GM21717 (cell line): Measurements from ENCODE around the gene TMED7.
A peak's percentile ranks its signal among the peaks of the same experiment; 100 is the strongest.

Experiments
- ATAC-seq: cut with Tn5 transposase; IDR thresholded peaks from one replicate; pipeline ENCODE4 v1.9.1; 2021; ENCODE audit warnings: mild to moderate bottlenecking, moderate library complexity; ENCODE audit not compliant: unreplicated experiment

The TMED7 gene

GRCh38 chr5:115629903-115630302 is 4.1 kb upstream of the TMED7 start:
- no peak for ATAC-seq

DNA sequence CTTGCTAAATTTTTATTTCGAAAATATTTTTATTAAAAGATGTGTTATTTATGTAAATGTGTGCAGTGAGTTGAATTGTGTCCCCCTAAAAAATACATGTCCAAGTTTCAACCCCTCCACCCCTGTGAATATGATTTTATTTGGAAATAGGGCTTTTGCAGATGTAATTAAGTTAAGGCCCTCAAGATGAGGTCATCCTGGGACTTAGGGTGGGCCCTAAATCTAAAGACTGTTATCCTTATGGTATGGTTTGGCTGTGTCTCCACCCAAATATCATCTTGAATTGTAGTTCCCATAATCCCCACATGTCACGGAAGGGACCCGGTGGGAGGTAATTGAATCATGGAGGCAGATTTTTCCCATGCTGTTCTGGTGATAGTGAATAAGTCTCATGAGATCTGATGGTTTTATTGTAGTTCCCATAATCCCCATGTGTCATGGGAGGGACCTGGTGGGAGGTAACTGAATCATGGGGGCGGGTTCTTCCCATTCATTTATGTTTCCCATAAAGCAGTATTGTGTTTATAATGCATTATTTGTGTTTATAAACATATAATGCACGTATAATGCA is 1.5 kb upstream of the TMED7 start:
- no peak for ATAC-seq

DNA sequence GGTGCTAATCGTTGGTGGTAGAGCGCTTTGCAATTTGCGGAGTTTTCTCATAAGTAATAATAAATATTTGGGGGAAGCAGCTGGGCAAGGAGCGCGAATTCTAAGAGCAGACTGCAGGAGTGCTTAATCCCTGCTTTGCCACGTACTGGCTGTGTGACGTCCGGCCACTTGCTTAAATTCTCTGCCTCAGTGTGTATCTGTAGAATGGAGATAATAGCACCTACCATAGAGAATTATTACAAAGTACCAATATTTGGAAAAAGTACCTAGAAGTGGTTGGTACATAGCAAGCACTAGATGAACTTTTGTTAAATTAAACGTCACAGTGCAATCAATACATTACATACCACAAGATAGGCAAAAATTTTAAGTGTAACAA is 598 bp upstream of the TMED7 start:
- peak; percentile 43 for ATAC-seq

- ATAC-seq, result no peak
Observed at GRCh38 chr5:115624994-115625393, 842 bp downstream of the TMED7 start.

- no peak for ATAC-seq
Observed at GRCh38 chr5:115623658-115624057, 2.2 kb downstream of the TMED7 start.

DNA sequence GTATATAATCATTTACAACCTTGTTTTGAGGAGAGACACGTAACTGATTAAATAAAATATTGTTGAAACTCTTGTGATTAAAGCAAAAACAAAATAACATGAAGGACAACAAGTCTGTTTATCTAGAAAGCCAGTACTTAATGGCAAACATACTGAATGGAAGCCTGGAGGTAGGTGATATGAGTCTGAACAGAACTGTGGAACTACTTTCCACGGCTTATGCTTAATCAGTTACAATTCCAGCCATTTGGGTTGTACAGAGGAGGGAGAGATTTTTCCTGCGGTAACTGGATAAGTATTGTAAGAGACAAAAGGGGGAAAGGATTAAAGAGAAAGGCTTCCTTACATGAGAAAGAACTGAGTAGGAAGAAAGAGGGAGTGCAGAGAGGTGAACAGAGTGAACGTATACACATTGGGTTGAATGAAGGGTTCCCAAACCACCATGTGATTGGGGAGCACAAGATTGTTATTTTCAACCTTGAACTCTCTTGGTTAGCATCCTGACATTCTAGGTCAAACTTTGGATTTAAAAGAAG is 4.4 kb downstream of the TMED7 start:
- no peak for ATAC-seq

GRCh38 chr5:115616892-115617291 is 8.9 kb downstream of the TMED7 start:
- no peak for ATAC-seq

DNA sequence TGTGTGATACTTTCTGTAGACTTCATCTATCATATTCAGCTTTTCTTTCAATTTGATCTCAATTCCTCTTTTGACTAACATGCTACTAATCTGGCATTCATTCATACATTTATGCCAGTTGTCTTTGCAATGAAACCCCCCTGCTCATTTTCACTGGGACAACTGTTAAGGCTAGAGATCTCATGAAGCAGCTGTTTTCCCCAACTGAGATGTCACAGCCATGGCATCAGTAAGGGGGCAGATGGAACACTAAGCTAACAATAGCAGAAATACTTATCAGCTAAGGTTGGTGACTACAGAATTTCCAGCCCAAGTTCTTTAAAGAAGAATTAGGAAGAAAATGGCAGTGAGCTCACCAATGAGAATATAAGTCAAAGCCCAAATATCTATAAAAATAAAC is 9.4 kb downstream of the TMED7 start:
- ATAC-seq, result no peak

GRCh38 chr5:115611873-115612272 is 14.0 kb downstream of the TMED7 start:
- no peak for ATAC-seq

GRCh38 chr5:115607935-115608334 is 17.9 kb downstream of the TMED7 start:
- ATAC-seq, result no peak

- ATAC-seq, result no peak
Observed at GRCh38 chr5:115605436-115605835, 20.4 kb downstream of the TMED7 start.

DNA sequence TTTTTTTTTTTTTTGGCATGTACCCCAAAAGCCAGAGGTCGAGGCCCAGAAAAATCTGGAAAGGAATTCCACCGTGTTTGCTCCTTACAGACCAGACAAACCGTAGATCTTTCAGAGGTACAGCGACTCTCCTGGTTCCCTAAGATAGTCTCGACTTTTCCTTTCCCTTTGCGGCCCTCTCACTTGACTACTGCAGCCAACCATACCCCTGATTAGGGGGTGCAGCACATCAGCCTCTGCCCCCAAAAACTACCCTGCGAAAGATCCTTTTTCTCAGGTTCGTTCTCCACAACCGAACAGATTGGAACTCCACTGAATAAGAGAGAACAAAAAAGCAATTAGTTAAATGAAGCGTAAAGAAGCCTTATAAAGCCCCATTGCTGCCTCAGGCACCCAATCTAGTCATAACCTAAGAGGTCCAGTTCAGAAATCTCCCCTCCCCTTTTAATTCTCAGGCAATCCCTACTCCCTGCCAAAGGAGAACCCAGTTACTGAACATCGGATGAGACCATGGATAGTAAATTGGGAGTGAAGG is 23.2 kb downstream of the TMED7 start:
- peak; percentile 8 for ATAC-seq

GRCh38 chr5:115601701-115602590 is 23.9 kb downstream of the TMED7 start, which contains the start of gene TICAM2:
Gene TICAM2, minus strand, starts transcription at chr5:115602479. Its CDS starts 21,223 bp downstream, at chr5:115581256.
- peak; percentile 79 for ATAC-seq

- no peak for ATAC-seq
Observed at GRCh38 chr5:115600766-115601165, 25.1 kb downstream of the TMED7 start.

- peak; percentile 6 for ATAC-seq
Observed at GRCh38 chr5:115599924-115600323, 25.9 kb downstream of the TMED7 start.

DNA sequence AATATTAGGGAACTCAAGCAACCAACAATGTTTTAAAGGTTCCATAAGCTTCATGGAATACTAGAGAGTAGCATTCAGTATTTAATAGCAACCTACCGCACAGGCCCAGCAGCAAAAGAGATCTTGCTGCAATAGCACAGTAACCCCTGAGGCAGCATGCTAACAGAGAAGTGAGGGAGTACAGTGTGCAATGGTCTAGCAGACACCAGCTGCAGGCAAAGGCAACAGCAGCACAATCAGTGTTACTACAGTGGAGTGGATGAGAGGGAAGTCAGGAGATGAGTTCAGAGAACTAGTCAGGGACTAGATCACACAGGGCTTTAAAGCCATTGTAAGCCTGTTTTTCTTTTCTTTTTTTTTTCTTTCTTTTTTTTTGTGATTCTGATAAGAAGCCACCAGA is 26.3 kb downstream of the TMED7 start:
- ATAC-seq, result peak; percentile 38

DNA sequence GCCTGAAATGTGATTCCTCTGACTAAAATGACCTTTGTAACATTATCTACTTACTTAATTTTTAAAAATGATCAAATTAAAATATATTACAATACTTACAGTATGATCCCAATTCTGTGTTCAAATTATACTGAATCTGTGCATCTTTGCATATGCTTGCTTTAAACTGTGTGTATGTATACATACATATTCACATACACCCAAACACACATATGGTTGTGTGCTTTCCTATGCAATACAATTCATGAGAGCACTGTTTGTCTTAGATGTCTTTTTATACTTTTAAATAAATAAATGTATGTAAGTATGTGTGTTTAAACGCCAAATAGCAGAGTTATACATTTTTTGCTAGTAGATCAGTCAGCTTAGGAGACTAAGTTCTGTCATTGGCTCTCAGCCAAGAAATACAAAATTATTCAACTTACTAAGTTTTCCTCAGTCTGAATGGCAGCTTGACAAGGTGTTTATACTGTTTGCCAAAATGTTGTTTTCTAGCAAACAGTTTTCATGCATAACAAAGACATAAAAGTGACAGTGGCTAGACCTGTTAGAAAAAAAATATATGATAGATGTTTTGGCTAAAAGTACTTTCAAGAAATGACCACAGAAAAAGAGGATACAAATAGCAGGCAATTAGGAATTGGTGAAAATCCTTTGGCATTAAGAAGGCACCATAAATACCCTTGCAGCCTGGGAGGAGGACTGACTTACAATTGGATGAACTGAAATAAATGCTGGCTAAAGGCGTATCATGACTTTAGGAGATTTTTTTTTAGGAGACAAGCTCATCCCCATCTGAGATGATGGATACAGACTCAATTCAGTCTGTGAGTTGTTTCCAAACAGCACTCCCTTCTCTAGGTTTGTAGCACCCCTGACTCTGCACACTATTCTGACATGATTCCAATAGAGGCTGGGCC is 31.4 kb downstream of the TMED7 start:
- no peak for ATAC-seq

- no peak for ATAC-seq
Observed at GRCh38 chr5:115589043-115589442, 36.8 kb downstream of the TMED7 start.

GRCh38 chr5:115588640-115589039 is 37.2 kb downstream of the TMED7 start:
- ATAC-seq, result no peak

DNA sequence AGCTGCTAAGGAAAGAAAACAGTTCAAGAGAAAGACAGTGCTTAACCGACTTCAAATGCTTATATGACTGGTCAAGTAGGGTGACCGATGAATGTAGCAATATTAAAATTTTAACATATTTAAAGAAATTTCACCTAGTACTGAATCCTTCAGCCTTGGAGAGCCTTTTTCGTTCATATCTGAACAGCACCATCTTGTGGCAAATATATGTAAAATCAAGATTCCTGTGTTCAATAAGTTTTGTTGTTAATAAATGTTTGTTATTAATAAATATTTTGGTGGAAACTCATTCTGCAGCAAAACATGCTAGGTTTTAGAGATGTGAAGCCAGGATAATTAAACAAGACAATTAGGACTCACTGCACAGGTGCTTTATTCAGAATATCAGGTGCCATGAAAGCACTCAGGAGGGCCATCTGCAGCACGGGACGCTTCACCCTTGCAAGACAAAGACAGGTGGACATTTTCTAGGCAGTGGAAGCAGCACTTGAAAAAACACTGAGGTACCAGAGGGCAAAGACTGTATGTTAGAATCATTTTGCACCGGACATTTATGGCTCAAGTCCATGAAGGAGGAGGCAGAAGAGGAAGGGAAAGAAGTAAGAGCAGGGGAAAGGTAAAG is 39.2 kb downstream of the TMED7 start:
- no peak for ATAC-seq
